T-helper 9 cell (primary cell): ENCODE data around the gene MED25.

Experiments
- DNase-seq: peaks from one replicate; pipeline ENCODE4 v3.0.0-alpha.2; 2020

The MED25 gene

GRCh38 chr19:49845414-49845813 lies 27.3 kb downstream of the MED25 start:
- DNase-seq, result no peak

- DNase-seq, result no peak
These were observed 28.3 kb downstream of the MED25 start for GRCh38 chr19:49846408-49846807.

- no peak for DNase-seq
These were observed 29.9 kb downstream of the MED25 start for GRCh38 chr19:49847731-49848696.

DNA sequence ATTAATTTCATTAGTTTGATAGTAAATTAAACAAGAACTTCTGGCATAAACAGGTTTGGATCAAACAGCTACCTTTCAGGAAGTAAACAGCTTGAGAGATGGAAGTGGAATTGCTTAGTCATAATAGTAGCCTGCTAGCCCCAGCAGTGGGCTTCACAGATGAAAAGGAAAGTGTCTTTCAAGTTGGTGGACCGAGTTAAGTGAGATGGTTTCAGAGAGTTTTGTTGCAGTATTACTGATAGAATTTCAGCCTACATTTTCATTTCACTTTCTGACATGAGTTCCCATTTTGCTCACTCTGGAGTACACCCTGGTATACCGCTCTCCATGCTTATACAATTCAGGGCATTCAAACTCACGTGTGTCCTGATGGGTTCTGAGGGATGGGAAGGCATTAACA lies 30.8 kb downstream of the MED25 start:
- DNase-seq, result no peak

- no peak for DNase-seq
These were observed 31.5 kb downstream of the MED25 start for GRCh38 chr19:49849433-49850220.

DNA sequence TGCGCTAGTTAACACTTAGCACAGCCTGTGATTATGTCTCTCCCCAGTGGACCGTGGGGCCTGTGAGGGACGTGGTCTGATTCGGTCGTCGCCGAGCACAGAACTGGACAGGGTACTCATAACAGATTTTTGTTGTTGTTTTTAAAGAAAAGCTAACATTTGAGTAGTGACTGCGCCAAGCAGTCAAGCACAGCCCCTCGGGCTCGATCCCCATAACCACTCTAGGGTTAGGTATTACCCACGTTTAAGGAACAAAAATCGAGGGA lies 32.1 kb downstream of the MED25 start:
- no peak for DNase-seq

DNA sequence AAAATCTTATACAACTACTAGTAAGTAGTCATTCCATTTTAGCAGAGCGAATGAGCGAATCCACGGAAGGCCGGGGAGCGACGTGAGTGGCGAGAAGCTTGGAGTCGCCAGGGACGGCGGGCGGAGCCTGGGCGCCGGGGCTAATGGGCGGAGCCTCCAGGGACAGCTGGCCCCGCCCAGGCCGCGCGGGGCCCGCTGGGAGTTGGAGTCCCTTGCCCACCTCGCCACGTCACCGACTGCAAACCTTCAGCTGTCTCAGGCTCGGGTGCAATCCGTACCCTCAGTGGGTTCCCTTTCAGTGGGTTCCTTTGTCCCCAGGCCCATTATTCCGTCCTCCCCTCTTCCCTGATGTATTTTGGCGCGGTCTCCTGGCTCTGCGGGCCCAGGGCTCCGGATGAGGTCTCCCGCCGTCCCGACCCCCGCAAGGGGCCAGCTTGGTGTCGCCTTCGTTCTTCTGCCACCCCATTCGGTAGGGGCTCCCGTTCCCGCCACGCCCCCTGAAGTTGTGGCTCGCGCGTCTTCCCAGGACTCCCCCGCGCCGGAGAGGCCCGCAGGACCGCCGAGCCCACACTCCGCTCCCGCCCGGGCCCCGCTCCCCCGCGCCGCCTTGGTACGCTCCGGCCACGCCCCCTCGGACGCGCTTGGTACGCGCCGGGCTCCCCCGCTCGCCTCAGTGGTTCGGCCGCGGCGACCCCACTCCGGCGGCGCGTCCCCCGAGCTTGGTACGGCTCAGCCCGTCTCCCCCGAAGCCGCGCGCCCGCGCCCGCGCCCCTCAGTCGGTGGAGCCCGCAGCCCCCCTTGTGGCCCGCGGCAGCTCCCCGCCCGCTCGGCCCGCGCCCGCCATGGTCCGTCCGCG lies 32.6 kb downstream of the MED25 start, which contains the start of gene PTOV1:
PTOV1 (plus strand) TSS at position 673 of the 856 bp plus-strand sequence.
- DNase-seq, result peak; percentile 87

- DNase-seq, result no peak
These were observed 33.6 kb downstream of the MED25 start for GRCh38 chr19:49851456-49852259.

- no peak for DNase-seq
These were observed 34.6 kb downstream of the MED25 start for GRCh38 chr19:49852631-49853126.

DNA sequence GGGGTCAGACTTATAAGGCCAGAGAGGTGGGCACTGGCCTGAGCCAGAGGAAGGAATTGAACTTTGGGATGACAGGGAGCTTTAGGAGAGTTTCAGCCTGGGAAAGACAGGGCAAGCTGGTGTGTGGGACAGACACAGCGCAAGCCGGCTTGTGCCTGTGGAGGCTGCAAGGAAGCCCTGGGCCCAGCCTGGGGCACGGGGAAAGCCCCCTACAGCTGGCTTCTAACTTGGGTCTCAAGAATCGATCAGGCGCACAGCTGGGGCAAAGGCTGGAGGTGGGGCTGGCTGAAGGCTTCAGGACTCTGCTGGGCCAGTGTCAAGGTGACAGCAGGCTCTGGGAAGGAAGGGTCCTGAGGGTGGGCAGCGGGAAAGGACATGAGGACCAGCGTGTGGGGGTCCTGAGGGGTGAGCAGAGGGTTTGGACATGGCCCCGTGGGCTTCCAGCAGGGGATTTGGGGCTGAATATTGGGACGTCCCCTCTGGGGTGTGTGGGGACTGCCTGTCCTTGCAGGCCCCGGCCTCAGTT lies 35.8 kb downstream of the MED25 start:
- no peak for DNase-seq

DNA sequence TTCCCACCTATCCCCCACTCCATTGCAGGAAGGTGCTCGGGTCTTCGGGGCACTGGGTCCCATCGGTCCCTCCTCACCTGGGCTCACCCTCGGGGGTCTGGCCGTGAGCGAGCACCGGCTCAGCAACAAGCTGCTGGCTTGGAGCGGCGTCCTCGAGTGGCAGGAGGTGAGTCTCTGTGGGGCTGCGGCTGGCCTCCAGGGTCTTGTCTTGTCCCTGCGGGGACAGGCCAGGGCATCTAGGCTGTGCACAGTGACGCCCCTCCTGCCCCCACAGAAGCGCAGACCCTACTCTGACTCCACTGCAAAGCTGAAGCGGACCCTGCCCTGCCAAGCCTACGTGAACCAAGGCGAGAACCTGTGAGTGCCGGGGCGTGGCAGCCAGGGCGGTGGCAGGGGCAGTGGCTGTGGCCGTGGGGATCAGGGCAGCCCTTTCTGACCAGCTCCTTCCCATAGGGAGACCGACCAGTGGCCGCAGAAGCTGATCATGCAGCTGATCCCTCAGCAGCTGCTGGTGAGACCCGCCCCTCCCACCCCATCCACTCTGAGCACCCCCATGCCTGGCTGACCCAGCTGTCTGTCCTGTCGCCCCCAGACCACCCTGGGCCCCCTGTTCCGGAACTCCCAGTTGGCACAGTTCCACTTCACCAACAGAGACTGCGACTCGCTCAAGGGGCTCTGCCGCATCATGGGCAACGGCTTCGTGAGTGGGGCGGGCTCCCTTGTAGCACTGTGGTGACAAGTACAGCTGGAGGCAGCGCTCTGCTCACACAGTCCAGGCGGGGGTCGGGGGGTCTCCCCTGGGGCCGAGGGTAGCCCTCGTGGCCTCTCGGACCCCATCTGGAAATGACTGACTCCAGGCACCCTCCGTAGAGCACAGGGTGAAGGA lies 36.5 kb downstream of the MED25 start:
- DNase-seq, result no peak

GRCh38 chr19:49855277-49855675 lies 37.2 kb downstream of the MED25 start:
- DNase-seq, result no peak

DNA sequence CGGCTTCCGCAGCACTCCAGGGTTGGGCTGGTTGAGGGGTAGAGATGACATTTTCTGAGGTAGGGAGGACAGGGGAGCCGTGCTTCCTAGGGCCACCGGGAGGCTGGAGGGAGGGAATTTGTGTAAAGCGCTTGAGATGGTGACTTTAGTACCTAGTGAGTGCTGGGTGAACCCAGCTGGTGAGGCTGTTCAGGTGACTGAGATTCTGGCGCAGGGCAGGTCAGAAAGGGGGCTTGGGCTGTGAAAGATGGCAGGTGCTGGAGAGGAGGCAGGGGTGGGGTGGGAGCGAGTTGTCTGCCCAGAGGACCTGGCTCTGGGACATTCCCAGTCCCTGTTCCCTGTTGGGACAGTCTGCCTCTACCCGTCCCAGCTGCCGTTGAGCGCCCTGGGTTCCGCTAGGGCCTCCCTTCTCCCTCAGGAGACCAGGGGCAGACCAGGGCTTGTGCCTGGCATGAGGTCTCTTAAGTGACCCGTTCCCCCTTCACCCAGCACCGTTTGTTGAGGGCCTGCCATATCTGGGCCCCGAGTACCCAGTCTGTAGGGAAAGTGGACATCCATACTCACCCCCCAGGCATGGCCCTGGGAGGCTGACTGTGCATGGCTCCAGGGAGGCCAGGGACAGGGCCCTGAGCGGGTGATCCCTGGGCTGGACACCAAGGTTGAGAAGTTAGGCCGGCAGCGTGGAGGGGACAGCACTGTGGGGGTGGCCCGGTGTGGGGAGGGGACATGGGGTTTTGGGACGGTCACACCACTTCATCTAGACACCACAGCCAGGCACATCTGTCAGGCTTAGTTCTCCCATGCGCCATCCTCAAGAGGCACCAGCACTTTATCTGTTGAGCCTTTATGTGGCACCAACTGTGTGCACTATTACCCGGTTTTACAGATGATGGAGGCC lies 37.8 kb downstream of the MED25 start:
- no peak for DNase-seq

GRCh38 chr19:49856574-49857021 lies 38.5 kb downstream of the MED25 start:
- DNase-seq, result no peak

DNA sequence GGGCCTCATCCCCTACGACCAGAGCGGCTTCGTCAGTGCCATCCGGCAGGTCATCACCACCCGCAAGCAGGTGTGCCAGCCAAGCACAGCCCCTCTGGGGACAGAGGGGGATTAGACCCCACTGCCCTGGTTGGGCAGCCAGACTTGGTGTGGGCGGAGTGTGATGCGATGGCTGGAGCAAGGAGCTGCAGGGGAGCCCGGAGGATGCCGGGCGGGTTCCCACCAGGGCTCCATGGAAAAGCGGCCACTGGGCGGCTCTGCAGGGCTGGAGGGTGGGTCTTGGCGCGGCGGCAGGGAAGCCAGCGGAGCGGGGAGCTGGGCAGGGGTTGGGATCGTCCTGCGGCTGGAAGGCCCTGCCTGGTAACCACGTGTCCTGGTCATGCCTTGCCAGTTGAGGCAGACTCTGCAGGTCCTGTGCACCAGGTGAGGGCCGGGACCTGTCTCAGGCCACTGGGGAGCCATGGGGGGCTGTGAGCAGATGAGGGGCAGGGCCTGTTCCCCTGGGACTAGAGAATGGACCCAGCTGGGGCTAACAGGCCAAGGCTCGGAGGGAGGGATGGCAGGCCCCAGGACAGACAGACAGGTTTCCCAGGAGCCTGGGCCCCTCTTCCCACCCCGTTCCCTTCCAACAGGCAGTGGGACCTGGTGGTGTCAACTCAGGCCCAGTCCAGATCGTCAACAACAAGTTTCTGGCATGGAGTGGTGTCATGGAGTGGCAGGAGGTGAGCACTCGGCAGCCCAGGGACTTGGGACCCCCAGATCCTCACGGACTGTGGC lies 39.2 kb downstream of the MED25 start:
- no peak for DNase-seq

- DNase-seq, result no peak
These were observed 39.7 kb downstream of the MED25 start for GRCh38 chr19:49857838-49858087.

DNA sequence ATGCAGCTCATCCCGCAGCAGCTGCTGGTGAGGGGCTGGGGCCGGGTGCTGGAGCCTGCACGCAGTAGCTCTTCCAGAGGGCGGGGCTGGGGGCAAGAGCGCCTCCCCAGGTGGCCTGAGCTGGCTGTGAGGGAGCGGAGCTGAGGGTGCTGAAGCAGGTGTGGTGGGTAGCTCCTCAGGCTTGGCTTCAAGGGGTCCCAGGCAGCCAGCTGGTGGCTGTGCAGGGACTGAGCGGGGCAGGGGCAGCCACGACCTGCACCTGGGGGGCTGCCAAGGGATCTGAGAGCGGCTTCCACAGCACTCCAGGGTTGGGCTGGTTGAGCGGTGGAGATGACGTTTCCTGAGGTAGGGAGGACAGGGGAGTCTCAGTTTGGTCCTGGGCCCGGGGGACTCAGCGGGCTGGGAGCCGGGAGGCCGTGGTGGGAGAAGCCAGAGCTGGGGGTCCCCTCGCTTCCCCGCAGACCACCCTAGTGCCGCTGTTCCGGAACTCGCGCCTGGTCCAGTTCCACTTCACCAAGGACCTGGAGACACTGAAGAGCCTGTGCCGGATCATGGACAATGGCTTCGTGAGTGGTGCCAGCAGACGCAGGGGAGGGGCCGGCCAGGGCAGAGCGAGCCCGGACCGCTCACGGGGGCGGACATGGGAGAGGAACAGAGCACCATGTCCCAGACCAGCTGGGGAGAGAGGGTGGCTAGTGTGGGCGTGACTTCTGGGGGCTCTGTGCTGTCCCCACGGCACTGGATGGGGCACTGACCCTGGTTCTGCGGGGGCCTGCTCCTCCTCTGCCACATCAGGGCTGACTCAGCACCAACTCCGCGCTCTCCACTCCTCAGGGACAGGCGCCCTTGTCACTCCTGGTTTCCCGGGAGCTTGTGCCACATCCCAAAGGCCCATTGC lies 40.2 kb downstream of the MED25 start:
- no peak for DNase-seq
